Activated CD4-positive, alpha-beta T cell treated with anti-CD3 and anti-CD28 coated beads, Interleukin-10, Interleukin-2, amounts not matched to agents 100 ng/mL and 50 ng/mL, durations not matched to agents 16 hours and 8 hours (primary cell): Measurements from ENCODE around the gene ATP8A2.
A peak's percentile ranks its signal among the peaks of the same experiment; 100 is the strongest.
"Not testable (repeated sequence)": the region's sequence is repeated elsewhere in the genome, so short reads cannot be mapped to it uniquely, and the experiment has no call there.

Experiments
- DNase-seq: peaks from one replicate; pipeline ENCODE4 v3.0.0-alpha.2; 2020

The ATP8A2 gene

GRCh38 chr13:25371875-25372283, at the start of gene ATP8A2:
Gene ATP8A2, plus strand, starts transcription at chr13:25371974. Its CDS starts 239 bp downstream, at chr13:25372213.
- no peak for DNase-seq

- DNase-seq: no peak
Observed at GRCh38 chr13:25324100-25324499, 47.7 kb upstream of the ATP8A2 start.

GRCh38 chr13:25329706-25330105, 42.1 kb upstream of the ATP8A2 start:
- no peak for DNase-seq

- DNase-seq: no peak
Observed at GRCh38 chr13:25330541-25330940, 41.2 kb upstream of the ATP8A2 start.

DNA sequence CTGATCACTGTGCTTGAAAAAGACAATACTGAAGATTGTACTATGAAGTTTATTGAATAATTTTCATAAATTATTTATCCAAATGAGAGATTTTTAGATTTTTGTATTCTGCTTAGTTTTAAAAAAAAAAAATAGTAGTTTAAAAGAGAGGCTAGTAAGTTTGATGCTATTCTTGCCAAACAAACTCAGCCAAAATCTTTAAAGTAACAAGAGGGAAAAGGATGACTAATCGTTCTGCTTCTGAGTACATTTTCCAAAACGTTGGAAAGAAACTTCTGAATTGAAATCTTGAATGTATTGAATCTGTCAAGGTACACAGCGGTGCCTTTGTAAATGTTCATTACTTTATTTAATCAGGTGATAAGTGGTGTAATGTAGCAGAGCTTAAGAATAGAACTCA, 35.9 kb upstream of the ATP8A2 start:
- DNase-seq: no peak

- DNase-seq: no peak
Observed at GRCh38 chr13:25345576-25345975, 26.2 kb upstream of the ATP8A2 start.

GRCh38 chr13:25347151-25347550, 24.6 kb upstream of the ATP8A2 start:
- no peak for DNase-seq

DNA sequence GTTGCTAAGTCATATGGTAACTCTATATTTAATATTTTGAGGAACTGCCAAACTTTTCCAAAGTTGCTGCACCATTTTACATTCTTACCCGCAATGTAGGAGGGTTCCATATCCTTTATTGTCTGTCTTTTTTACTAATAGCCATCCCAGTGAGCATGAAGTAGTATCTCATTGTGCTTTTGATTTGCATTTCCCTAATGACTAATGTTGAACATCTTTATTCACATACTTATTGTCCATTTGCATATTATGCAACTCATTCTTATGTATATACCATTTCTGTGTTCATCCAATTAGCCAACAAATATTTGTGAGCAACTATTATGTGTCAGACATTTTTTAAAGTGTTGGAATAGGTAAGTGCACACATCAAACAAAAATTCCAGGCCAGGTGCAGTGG, 20.4 kb upstream of the ATP8A2 start:
- no peak for DNase-seq

DNA sequence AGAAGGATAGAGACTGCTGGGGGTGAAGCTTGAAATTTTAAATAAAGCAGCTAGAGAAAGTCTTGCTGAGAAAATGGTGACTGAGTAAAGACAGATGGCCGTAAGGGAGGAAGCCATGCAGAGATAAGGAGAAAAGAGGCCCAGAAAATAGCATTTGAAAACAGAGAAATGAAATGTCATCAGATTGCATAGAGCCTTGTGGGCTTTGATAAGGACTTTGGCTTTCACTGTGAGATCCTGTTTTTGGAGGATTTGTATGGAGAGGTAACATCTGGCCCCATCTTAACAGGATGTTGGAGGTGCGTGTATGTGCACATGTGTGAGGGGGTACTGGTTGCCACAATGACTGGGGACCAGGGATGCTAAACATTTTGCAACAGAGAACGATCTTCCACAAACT, 19.5 kb upstream of the ATP8A2 start:
- DNase-seq: no peak

DNA sequence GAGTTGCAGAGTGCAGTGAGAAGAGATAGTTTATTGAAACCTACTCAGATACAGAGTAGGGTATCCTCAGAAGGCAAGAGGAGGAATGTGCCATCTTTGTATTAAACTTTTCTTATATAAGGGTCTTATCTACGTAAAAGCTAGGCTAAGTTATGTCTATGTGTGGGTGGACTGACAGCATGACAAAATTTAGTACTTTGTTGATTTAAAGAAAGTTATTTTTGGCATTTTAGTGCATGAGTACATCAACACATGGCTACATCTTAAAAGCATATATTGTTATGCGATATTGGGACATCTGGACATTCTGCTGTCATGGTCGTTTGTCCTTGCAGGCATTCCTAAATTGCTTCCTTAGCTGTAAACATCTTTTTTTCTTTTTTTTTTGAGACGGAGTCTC, 19.0 kb upstream of the ATP8A2 start:
- DNase-seq: no peak

DNA sequence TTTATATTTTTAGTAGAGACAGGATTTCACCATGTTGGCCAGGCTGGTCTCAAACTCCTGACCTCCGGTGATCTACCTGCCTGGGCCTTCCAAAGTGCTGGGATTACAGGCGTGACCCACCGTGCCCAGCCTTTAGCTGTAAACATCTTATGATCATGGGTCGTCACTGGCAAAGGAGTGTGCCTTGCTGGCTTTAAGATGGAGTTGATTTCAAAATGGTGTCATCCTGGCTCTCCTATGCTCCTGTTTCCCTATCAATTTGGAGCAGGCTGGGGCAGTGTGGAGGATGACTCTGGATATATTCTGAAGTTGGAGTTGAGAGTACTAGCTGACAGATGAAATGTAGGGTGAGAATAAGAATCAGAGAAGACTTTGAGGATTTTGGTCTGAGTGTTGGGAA, 18.4 kb upstream of the ATP8A2 start:
- DNase-seq: no peak

- no peak for DNase-seq
Observed at GRCh38 chr13:25354377-25354776, 17.4 kb upstream of the ATP8A2 start.

- DNase-seq: not testable (repeated sequence)
Observed at GRCh38 chr13:25360443-25360842, 11.3 kb upstream of the ATP8A2 start.

DNA sequence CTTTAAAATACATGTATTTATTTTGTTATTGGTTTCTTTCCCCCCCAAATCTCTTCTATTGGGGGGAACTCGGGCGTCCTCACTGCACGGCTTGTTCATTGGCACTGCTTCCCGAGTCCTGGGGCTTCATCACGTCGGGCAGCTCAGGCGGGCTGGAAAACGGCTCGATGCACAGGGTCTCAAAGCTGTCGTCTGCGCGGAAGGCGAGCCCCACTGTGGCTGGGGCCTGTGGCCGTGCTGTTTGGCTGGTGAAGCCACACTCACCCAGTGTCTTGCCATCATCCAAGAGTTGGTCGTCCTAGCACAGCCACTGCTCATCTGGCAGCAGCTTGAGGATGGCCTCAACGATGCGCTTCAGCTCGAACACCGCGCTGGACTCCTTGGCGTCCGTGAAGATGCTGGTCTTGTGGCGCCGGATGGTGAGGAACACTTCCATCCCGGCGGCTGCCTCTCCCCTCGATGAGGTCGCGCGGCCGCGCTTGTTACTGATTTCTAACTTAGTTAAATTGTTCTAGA, 6.0 kb upstream of the ATP8A2 start:
- DNase-seq: no peak

DNA sequence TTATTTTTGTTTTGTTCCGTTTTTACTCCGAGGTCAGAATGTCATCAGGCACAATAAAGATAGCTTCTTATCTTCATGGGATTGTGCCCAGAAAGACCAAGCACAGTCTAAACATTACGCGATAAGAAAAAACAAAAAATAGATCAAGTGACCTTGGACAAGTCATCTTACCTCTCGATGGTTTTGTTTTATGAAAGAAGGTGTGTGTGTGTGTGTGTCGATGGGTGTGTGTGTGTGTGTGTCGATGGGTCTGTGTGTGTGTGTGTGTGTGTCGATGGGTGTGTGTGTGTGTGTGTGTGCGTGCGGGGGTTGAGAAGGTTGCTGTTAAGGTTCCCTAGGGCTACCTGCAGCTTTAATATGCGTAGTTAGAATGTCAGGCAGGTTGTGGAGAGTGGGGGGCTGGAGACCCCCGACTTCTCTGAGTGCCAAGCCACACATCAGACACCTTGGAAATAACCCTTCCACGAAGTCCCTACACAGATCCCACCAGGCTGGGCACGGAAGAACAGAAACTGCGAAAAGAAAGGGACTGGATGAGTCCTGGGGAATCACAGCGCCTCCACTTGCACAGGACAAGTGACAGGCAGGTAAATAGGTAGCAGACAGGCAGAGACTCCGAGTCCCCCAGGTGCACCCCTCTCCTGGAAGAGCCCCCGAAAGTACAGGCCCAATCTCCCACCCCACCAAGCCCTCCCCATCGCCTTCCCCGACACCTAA, 458 bp upstream of the ATP8A2 start:
- DNase-seq: no peak

GRCh38 chr13:25372284-25373081, 709 bp downstream of the ATP8A2 start:
- DNase-seq: no peak

DNA sequence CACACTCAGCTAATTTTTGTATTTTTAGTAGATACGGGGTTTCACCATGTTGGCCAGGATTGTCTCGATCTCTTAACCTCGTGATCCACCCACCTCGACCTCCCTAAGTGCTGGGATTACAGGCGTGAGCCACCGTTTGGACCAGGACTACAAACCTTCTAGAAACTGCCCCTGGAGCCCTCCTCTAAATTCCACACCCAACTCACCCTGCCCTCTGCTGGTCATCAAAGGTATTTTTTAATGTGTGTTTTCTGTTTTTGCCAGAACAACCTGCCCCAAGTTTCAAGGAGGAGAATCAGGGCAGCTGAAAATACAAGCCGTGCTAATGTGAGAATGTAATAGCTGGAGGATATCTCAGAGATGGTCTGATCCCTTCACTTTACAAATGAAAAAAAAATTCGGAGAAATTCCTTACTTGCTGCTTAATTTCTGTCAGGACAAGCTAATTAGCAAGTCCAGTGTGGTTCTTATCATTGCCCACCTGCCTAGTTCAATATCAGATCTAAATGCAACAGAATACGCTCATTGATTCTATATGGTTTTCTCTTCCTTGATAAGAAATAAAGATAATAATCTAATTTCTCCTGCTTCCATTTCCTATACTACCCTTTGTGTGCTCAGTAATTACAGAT, 4.1 kb downstream of the ATP8A2 start:
- DNase-seq: peak; percentile 62

- no peak for DNase-seq
Observed at GRCh38 chr13:25377244-25377962, 5.6 kb downstream of the ATP8A2 start.

DNA sequence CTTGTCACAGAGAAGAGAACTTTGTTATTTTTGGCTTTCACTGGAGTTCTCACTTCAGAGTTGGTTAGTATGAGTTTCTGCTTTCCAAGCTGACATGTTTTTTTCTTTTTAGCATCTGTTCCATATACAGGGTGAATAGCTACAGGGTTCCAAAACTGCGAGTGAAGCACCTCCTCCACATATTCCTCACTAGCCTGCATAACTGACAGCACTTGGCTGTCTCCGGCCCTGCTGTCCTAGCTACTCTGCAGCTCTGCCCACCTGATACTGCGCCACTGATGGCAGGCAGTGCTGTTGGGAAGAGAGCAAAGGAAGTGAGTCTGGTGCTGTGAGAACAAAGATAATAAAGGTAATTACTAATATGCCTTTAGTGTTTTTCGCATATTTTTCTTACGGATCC, 6.8 kb downstream of the ATP8A2 start:
- DNase-seq: no peak

- DNase-seq: no peak
Observed at GRCh38 chr13:25379011-25379410, 7.2 kb downstream of the ATP8A2 start.

- DNase-seq: no peak
Observed at GRCh38 chr13:25380082-25380481, 8.3 kb downstream of the ATP8A2 start.

GRCh38 chr13:25380741-25381324, 9.1 kb downstream of the ATP8A2 start:
- DNase-seq: no peak
